HG03025 (cell line): ENCODE data around the gene FHIT.
"Not testable (repeated sequence)": the region's sequence is repeated elsewhere in the genome, so short reads cannot be mapped to it uniquely, and the experiment has no call there.

ENCODE experiments used
- ATAC-seq: cut with Tn5 transposase; IDR thresholded peaks from one replicate; pipeline ENCODE4 v1.9.1; 2021; ENCODE audit warnings: mild to moderate bottlenecking, moderate library complexity; ENCODE audit not compliant: unreplicated experiment, low FRiP score

The FHIT gene

DNA sequence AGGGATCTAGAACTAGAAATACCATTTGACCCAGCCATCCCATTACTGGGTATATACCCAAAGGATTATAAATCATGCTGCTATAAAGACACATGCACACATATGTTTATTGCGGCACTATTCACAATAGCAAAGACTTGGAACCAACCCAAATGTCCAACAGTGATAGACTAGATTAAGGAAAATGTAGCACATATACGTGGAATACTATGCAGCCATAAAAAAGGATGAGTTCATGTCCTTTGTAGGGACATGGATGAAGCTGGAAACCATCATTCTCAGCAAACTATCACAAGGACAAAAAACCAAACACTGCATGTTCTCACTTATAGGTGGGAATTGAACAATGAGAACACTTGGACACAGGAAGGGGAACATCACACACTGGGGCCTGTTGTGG is 711.9 kb downstream of the FHIT start:
- not testable (repeated sequence) for ATAC-seq

DNA sequence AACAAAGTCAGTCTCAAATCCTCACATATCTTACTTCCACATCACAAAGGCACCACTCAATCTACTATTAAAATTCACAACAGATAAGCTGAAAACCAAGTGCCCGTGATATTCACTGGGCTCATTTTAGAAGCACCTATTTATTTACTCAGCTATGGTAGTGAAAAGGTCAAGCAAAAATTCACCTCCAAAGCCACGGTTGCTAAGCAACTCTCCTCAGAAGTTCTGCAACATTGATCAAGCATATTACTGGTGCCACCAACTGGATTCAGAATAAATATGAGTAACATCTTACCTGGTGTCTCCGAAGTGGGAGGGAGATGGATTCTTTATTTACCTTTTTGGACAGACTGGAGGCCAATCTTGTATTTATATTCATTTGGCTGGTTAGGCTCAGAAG is 714.8 kb downstream of the FHIT start:
- no peak for ATAC-seq

DNA sequence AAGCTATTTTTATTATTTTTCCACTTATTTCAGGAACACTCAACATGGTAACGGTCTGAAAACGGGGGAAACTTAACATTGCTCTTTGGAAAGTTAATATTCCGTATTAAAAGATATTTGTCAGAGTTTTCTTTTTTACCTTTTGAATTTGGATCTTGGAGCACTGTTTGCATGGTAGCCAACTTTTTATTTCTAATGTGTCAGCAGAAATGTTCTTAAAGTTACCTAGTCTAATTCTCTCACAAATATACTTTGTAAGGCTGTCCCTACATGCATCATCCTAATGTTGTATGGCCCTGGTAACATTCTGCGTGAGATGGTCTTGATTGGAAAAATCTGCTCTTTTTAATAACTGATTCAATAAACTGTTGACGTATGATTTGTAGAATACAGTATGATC is 719.5 kb downstream of the FHIT start:
- no peak for ATAC-seq

DNA sequence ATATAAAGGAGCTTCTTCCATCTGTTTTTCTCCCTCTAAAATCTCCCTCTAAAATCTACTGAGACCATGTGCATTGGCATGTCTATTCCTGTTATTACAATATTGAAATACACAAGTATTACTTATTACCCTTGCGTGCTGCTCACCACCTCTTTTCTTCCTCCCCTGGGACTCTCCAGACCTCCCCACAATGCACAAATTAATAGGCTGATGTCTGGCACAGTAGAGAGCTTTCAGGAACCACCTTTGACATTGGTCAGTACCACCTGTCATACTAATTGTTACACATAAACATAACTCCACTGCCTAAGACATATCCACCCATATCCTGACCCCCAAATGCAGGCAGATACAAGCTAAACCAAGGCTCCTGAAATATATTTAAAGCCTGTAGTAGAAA is 722.6 kb downstream of the FHIT start:
- no peak for ATAC-seq

DNA sequence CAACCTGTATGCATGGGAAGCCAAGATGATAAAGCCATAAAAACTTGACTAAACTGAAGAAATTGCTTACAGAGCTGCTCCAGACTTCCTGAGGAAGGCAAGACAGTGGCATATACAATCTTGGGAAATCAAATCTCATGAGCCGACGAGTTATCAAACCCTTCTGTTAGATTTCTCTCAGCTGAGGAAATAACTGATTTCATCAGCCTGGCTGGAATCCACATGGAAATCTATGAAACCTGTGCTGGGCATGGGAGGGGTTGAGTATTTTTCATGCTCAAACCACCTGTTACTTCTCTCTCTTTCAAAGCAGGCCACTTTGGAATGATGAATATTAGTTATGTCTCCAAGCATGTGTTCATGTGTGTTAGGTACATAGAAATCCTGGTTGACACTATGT is 727.7 kb downstream of the FHIT start:
- ATAC-seq: no peak

DNA sequence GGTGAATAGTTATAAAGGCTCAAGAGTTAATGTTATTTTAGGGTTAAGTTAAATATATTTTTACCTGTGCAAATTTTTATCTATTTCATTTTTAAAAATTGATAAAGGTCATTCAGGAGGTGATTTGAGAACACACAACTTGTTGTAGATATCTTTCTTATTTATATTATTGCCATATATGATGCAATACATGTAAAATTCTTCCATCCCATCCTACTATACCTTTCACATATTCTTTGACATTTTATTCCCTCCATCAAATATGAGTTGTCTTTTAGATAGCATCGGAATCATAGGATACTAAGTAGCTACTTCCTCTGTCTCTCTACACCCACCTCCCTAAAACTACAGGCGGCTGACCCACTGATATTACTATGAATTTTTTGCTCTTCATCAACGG is 734.1 kb downstream of the FHIT start:
- ATAC-seq: no peak

DNA sequence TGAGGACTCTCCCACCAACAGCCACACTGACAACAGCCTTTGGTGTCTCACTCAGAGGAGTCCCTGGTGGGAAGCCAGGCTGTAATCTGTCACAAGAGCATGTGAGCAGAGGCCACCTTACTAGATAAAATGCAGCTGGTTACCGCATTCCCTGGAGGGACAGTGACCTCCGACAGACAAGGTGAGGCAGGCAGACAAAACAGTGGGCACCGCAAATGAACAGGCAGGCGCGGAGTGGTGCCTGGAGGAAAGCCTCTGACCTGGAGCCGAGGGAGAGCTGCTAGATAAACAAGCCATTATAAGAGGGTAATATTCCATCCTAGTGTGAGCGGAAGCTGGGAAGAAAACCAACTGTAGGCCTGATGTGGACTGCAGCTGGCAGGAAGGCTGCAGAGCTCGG is 736.4 kb downstream of the FHIT start:
- no peak for ATAC-seq

DNA sequence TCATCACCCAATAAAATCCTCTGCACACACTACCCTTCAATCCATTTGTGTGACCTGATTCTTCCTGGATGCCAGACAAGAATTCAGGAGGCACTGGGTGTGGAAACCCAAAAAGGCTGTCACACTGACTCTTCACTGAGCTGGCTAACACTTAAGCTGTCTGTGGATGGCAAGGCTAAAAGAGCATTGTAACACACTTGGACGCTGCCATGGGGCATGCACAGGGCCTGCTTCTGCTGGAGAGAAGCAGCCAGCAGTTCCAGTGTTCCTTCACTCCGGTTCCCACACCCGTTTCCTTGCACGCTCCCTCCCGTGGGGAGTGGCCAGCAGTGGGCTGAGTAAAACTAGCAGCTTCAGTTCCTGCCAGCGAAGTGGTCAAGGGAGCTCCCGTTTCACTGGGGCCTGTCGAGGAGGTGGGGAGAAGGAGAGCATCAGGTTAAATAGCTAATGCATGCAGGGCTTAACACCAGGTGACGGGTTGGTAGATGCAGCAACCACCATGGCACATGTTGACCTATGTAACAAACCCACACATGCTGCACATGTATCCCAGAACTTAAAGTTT is 737.1 kb downstream of the FHIT start:
- ATAC-seq: no peak

DNA sequence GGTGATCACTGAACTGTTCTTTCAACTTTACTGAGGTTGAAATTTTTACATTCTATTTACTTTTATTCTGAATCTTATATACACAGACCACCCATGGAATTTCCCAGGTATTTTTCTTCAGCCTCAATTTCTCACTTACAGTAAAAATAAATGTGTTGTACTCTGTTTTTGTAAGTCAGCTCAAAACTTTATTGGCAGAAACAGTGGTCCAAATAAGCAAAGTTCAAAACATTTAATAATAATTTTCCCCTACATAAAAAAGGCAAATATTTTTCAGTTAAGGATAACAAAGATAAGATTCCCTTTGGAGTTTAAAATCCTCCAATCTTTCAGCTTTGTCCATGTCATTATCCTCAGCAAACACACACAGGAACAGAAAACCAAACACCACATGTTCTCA is 738.0 kb downstream of the FHIT start:
- no peak for ATAC-seq

DNA sequence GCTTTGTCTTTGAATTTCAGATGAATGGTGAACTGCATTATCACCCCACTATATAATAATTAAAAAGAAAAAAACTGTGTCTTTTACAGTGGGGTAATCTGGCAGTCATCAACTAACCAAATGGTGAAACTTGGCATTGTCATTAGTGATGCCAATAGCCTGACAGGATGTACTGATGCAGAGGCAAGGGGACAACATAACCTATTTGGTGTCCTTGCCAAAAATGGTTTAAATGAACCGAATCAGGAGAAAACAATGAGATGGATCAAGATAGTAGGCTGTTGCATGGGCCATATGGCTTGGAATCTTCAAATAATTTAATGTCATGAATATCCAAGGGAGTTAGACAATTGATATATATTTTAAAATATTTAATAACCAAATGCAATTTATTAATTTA is 738.7 kb downstream of the FHIT start:
- no peak for ATAC-seq

DNA sequence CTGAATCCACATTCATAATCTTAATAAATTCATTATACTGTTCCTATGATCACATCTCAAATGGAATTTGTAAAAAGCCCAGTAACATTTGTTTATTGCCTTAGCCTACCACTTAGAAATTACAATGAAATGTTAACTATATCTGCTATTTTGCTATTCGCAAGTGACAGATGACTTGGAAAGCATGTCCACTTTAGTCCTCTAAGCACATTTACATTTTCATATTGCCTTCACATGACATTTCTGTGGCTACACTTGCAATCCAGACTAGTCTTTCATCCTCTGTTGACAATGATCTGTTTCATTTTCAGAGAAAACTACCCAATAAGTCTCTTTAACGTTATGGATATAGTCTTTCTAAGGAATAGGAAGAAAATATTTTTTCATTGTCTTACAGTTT is 741.8 kb downstream of the FHIT start:
- ATAC-seq: no peak

DNA sequence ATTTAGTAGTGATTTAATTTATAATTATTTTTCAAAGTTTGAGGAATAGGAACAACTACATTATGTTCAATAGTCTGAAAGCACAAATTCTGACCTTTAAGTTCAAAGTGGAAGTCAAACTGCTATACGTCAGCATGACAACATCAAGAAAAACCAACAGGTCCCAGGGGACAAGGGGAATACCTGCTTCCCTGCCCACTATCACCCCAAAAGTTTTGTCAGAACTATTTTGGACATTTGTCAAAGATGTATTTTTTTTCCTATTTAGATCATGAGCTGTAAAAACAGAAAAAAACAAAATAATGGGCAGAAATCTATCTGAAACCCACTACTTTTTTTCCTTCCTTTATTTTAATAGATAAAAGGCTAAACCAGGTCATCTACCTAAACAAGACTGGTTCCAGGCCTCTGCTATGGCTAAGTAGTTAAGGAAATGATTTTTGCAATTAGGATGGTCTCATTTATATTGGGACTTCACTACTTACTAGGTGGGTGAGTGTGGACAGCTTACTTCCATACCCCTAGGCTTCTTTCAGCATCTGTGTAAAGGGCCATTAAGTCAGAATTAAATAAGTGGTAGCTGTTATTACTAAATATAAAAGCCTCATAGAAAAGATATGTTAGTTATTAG is 746.3 kb downstream of the FHIT start:
- no peak for ATAC-seq

DNA sequence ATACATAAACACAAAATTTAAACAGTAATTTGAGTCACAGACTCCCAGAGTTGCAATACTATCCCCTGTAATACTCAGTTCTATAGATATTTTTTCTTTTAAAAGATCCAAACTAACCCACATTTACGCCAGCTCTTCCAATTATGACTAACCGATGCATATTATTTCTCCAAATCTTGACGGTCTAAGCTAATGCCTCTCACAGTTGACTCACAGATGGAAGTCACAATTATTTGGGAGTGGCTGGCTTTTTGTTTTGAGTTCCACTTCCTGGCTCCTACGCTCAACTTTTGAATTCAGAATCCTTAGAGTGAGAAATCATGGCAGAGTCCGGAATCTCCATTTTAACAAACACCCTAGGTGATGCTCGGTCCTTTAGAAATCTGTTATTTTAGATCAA is 749.9 kb downstream of the FHIT start:
- ATAC-seq: no peak

DNA sequence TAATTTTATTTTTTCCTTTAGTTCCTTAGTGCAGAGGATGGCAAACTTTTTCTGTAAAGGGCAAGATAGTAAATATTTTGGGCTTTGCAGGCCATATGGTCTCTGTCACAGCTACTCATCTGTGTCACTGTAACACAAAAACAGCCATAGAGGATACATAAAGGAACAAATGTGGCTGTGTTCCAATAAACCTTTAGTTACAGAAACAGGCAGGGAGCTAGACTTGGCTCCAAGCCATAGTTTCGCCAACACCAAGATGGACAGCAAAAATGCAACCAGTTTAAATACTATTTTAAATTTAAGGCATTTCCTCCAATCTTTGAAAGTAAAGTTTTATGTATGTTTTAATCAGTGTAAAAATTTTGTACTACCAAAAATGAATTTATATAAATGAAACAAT is 753.4 kb downstream of the FHIT start:
- ATAC-seq: no peak

DNA sequence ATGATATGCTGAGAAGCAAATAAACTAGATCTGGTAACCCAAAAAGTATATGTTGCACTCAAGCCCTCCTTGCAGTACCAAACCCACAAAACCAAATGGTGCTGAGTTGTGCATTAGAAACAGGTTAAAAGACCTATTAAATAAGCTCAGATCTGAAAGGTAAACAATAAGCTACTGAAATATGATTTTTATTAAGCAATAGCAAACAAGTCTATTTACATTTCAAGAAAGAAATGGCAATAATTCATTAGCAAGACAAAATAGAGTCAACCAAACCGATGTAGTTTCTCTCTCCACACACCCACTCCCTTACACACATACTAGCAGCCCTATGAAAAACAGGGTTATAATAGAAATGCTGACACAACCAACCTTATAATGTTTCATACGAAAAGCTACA is 760.3 kb downstream of the FHIT start:
- no peak for ATAC-seq

DNA sequence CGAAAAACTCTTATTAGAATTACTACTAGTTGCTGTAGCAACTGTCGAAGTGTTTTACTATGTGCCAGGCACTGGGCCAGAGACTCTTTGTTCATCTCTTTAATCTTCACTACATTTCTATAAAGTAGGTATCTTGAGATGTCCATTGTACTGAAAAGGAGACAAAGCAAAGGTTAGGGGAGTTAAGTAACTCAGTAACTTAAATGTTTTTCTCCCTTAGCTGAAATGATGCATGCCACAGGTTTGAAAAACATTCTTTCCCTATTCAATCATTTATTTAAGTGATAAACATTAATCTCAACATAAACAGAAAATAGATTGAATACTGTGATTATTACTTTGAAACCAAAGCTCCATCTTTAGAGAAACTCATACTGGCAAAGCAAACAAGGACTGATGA is 776.2 kb downstream of the FHIT start:
- no peak for ATAC-seq

DNA sequence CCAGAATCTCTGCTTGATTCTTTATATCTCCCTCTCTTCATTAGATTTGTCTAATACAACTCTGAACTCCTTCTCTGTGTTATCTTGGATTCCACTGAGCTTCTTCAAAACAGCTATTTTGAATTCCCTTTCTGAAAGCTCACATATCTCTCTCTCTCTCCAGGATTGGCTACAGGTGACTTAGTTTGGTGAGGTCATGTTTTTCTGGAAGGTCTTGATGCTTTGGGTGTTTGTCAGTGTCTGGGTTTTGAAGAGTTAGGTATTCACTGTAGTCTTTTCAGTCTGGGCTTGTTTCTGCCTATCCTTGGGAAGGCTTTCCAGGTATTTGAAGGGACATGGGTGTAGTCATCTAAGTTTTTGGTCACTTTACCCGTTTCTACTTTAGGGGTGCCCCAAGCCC is 781.8 kb downstream of the FHIT start:
- no peak for ATAC-seq

DNA sequence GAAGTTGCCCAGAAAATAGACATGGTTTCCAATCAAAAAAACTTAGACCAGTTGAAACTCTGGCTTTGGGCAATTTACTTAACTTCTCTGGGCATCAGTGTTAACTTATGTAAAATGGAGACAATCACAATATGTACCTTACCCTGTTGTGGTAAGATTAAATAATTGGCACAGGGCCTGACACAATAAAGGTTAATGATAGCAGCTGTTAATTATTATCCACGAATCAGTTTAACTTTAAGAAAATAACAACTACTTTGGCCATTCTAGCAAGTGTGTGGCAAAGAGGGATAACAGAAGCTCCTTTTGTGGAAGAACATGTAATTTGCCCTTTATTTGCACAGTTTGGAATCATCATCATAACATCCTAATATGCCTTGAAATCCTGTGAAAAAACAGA is 787.6 kb downstream of the FHIT start:
- ATAC-seq: no peak

DNA sequence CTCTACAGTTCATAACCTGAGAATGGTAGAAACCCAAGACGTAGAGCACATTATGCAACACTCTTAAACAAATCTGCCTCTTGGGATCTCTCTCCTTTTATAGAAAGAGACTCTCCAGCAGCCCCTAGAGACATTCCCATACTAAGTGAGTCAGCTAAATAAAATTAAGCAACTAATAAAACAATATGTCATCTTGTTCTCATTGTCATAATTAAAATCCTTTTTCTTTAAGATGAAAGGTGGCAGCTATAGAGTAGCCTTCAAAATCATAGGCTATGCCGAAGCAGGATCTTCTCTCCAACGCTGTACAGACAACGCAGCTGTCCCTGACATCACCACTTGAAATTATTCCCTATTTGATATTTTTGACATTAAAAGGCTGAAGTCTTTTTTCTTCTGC is 790.0 kb downstream of the FHIT start:
- ATAC-seq: no peak

DNA sequence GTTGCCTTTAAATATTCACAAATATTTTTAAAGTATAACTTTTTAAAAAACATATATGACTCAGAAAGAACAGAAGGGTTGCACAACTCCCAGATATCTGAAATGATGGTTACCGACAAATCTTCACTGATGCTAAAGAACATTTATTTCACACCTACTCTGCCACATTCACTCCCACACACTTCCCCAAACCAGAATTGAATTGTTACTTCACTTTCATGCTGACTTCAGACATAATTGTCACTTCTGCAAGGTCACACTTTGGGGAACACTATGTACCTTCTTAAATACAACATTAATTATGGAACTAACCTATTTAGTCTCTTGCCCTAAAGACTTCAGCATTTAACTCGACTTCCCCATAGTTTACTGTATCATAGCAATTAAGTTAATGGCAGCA is 795.1 kb downstream of the FHIT start:
- ATAC-seq: no peak

DNA sequence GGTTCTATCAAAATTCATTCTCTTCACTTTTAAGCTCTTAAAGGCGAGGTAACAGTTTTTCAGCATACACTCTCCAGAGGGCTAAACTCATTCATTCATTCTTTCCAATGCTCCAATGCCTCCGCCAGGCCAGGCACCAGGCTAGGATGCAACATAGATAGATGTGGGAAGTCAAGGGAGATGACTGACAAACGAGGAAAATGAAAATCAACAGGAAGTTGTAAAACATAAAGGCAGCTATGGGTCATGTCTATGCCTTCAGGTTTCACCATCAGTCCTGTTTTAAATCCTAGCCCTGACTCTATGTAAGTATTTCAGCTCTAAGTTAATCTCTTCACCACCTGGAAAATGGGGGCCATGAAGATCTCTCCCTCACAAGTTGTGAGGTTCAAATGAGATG is 797.9 kb downstream of the FHIT start:
- no peak for ATAC-seq

DNA sequence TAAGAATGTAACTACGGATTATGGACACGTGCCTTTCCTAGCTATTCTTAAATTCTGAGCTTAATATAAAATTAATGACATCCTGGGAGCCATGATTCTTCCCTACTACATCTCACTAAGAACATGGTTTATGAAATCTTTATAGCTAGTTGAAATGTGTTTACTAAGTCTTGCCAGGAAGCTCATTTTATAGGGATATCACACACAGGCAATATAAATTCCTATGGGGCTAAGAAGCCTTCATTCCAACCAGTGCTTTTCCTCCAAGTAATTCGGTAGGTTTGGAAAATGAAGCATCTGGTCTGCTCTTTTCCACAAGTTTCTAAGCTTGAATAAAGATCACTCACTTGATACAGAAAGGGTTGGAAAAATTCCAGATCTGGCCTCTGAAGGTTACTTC is 802.6 kb downstream of the FHIT start:
- no peak for ATAC-seq

DNA sequence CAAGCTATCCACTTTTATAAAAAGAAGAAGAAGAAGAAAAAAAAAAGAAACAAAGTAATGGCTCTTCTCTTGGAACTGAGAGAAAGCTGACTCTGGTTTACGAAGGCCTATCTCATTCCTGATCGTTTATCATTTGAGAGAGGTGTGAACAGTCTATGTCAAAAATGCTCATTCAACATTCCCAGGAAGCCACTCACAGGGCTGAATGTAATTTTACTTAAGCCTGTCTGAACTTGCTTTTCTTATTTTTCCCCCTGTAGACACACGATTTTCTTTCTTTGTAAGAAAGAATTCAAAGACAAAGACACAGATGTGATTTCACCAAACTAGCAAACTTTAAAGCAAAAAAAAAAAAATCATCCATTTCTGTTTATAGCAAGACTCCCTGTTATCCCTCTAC is 805.8 kb downstream of the FHIT start:
- ATAC-seq: no peak
